Endothelial cell of umbilical vein (primary cell): ENCODE results near the gene NUDT13. TPM values are rescaled to one million over a fixed set of nuclear protein-coding genes. Genes with fewer than 3 reads are reported as not detected.

Source experiments
- BruUV-seq: library from RNA; stranded (reverse); fragments of 400-500 nt; replicated peaks from 2 replicates; lab custom pipeline; 2021; lab: Mats Ljungman, UMichigan
- CTCF ChIA-PET: fragments of 300-600, 350-600 bp; sonication (Branson Sonifier 250); formaldehyde crosslinking; loops from one replicate; lab custom pipeline; 2021; ENCODE audit warnings: antibody characterized with exemption, inconsistent platforms; lab: Charles Lee
- POLR2A ChIA-PET: fragments of 300-600, 350-600 bp; sonication (Branson Sonifier 250); formaldehyde crosslinking; loops from one replicate; lab custom pipeline; 2021; ENCODE audit warnings: antibody characterized with exemption, inconsistent platforms; lab: Charles Lee
- DNase-seq: peaks from one replicate; pipeline ENCODE4 v3.0.0-alpha.2; 2011; ENCODE audit warnings: low read depth, low spot score
- FAIRE-seq: peaks from 2 replicates; lab custom pipeline; 2011; peaks lifted over from hg19 to GRCh38; lab: Jason Lieb, UNC
- H2AFZ ChIP-seq: 2 replicates; pipeline ENCODE4 v1.6.0; 2012; ENCODE audit warnings: low read depth, low read length, control low read depth, inconsistent platforms
- H3K27ac ChIP-seq: 2 replicates; pipeline ENCODE4 v1.5.1; 2011; ENCODE audit warnings: low read depth, mild to moderate bottlenecking, control low read depth, low read length, moderate library complexity; ENCODE audit not compliant: insufficient read depth
- H3K27me3 ChIP-seq, 2 experiments: 2 replicates each; pipeline versions ENCODE4 v1.6.0 to v1.6.1; 2011; ENCODE audit warnings: low read length in 2 of 2, mixed read lengths in 1 of 2; ENCODE audit not compliant: control insufficient read depth in 2 of 2, insufficient read depth in 2 of 2
- H3K36me3 ChIP-seq, 2 experiments: 2 replicates in 1 of 2; 3 replicates in 1 of 2; pipeline ENCODE4 v1.5.1; 2011; ENCODE audit warnings: low read length in 2 of 2, mild to moderate bottlenecking in 1 of 2, moderate library complexity in 1 of 2; ENCODE audit not compliant: control insufficient read depth in 2 of 2, insufficient read depth in 2 of 2; ENCODE audit errors: extremely low read depth in 1 of 2
- H3K4me1 ChIP-seq: 3 replicates; pipeline ENCODE4 v1.5.1; 2011; ENCODE audit warnings: mild to moderate bottlenecking, low read length; ENCODE audit not compliant: control insufficient read depth, insufficient read depth; ENCODE audit errors: extremely low read depth
- H3K4me2 ChIP-seq: 2 replicates; pipeline ENCODE4 v1.6.1; 2011; ENCODE audit warnings: low read length, control low read depth, mixed read lengths; ENCODE audit not compliant: insufficient read depth
- H3K4me3 ChIP-seq, 3 experiments: fragments of 200-600 bp in 1 of 3; sonication (generic), shearing (Covaris generic) in 1 of 3; replicated peaks in 1 of 3; 2 replicates each; pipeline ENCODE4 v1.5.1; 2011 to 2016; ENCODE audit warnings: control low read depth in 3 of 3, low read length in 3 of 3, mild to moderate bottlenecking in 2 of 3, inconsistent platforms in 1 of 3, low read depth in 1 of 3, moderate library complexity in 1 of 3; ENCODE audit not compliant: insufficient read depth in 1 of 3
- H3K79me2 ChIP-seq: 2 replicates; pipeline ENCODE4 v1.6.0; 2012; ENCODE audit warnings: low read length, inconsistent platforms; ENCODE audit not compliant: control insufficient read depth, insufficient read depth
- H3K9ac ChIP-seq: replicated peaks from 2 replicates; pipeline ENCODE3; 2011; ENCODE audit warnings: low read length, control low read depth; ENCODE audit not compliant: insufficient read depth; ENCODE audit errors: extremely low read depth
- H3K9me1 ChIP-seq: replicated peaks from 3 replicates; pipeline ENCODE4 v1.6.0; 2011; ENCODE audit warnings: mild to moderate bottlenecking, low read length; ENCODE audit not compliant: control insufficient read depth, insufficient read depth; ENCODE audit errors: extremely low read depth
- H3K9me3 ChIP-seq: replicated peaks from 2 replicates; pipeline ENCODE4 v1.5.1; 2012; ENCODE audit warnings: low read length, inconsistent platforms; ENCODE audit not compliant: control insufficient read depth, insufficient read depth
- H4K20me1 ChIP-seq: replicated peaks from 2 replicates; pipeline ENCODE3; 2011; ENCODE audit warnings: mild to moderate bottlenecking, low read length; ENCODE audit not compliant: control insufficient read depth, insufficient read depth; ENCODE audit errors: extremely low read depth
- CTCF ChIP-seq, 2 donors: IDR thresholded peaks; 1 replicate in 1 of 2; 2 replicates in 1 of 2; pipeline ENCODE4 v1.5.1; 2011; ENCODE audit warnings: low read length in 2 of 2, mild to moderate bottlenecking in 2 of 2, moderate library complexity in 2 of 2, control low read depth in 1 of 2, inconsistent platforms in 1 of 2, low read depth in 1 of 2; ENCODE audit not compliant: insufficient read depth in 1 of 2; ENCODE audit errors: extremely low read depth in 1 of 2
- EZH2 ChIP-seq: IDR thresholded peaks from 2 replicates; pipeline ENCODE4 v1.6.1; 2012; ENCODE audit warnings: borderline replicate concordance, low read depth, mild to moderate bottlenecking, moderate library complexity, low read length, inconsistent platforms; ENCODE audit not compliant: severe bottlenecking
- FOS ChIP-seq: IDR thresholded peaks from 2 replicates; pipeline ENCODE4 v1.6.1; 2011; ENCODE audit warnings: mild to moderate bottlenecking, low read length, moderate library complexity, borderline replicate concordance; ENCODE audit not compliant: insufficient read depth
- GATA2 ChIP-seq: IDR thresholded peaks from 2 replicates; pipeline ENCODE4 v1.7.0; 2011; ENCODE audit warnings: low read depth, mild to moderate bottlenecking, moderate library complexity, mixed read lengths, low read length; ENCODE audit not compliant: insufficient read length, insufficient read depth
- JUN ChIP-seq: IDR thresholded peaks from 2 replicates; pipeline ENCODE4 v1.6.1; 2011; ENCODE audit warnings: borderline replicate concordance, low read depth; ENCODE audit not compliant: insufficient read length, insufficient read depth
- MAX ChIP-seq: IDR thresholded peaks from 2 replicates; pipeline ENCODE4 v1.6.1; 2011; ENCODE audit not compliant: insufficient read depth, insufficient read length
- MYC ChIP-seq: IDR thresholded peaks from one replicate; pipeline ENCODE4 v1.6.1; 2011; ENCODE audit warnings: mild to moderate bottlenecking, low read depth, low read length
- POLR2A ChIP-seq: IDR thresholded peaks from 2 replicates; pipeline ENCODE4 v1.6.1; 2012; ENCODE audit warnings: low read depth, mild to moderate bottlenecking, control low read depth, low read length
- POLR2AphosphoS5 ChIP-seq: IDR thresholded peaks from 2 replicates; pipeline ENCODE4 v1.6.1; 2012; ENCODE audit warnings: low read depth, mild to moderate bottlenecking, control low read depth, low read length, moderate library complexity; ENCODE audit not compliant: insufficient read depth
- dilution Hi-C: fragments of 300-500 bp; cut with MboI; formaldehyde crosslinking; loops from one replicate; pipeline ENCODE4 v1.15.0; 2019; ENCODE audit warnings: low sequenced_read_pairs; ENCODE audit not compliant: extremely low pct_ligation_motif_present
- intact Hi-C: fragments of 100-400 bp; cut with micrococcal nuclease; formaldehyde crosslinking; loops from one replicate; pipeline ENCODE4 v1.10.0; 2022
- polyA plus RNA-seq, 4 experiments: library from polyadenylated mRNA; depleted of rRNA in 3 of 4; stranded (reverse) in 3 of 4; unstranded in 1 of 4; fragments of >200 nt; gene quantifications; 2 replicates each; pipeline versions ENCODE4 v1.2.1 to v1.2.3, GENCODE V29; 2011 to 2012; ENCODE audit warnings: missing spikeins in 1 of 4
- total RNA-seq: library from RNA; stranded (reverse); gene quantifications from 2 replicates; pipeline ENCODE4 v1.2.3, GENCODE V29; 2021

NUDT13 gene
- total and polyA plus RNA-seq, 2 donors (not counting 3 experiments of a cell fraction or from before 2014, with no cell fraction given) = 1.6 to 2.3 TPM

GRCh38 chr10:73096041-73096448 lies 14.2 kb upstream of the NUDT13 start:
- Histone ChIP-seq H3K79me2 (peaks cover 31% of the 10 kb centered on the region), H4K20me1 (no peaks in the 10 kb centered on the region), H3K27me3 (no peaks in the 10 kb centered on the region), H2AFZ (peak overlapping the region; percentile 49), H3K4me2 (peak overlapping the region; percentile 99), H3K27ac (peak overlapping the region; percentile 73), H3K9ac (peak overlapping the region; percentile 94), H3K4me3 (peak overlapping the region; percentile 73 to 99 (median 96)), H3K4me1 (peaks cover 17% of the 10 kb centered on the region), H3K9me1 (no peaks in the 10 kb centered on the region), H3K36me3 (no peaks in the 10 kb centered on the region), H3K9me3 (no peaks in the 10 kb centered on the region)
- POLR2A ChIA-PET = interaction anchor here (0.7 to 2.2 kb wide), 14 partner anchors 10 to 1397 kb away, joined by 3 to 22 read pairs (median 4); partner anchors contain the start of genes ECD, FAM149B1 and NUDT13
- peak; percentile 70 for DNase-seq
- intact Hi-C loops (loop anchor here (1.0 to 5.0 kb wide), 5 partner anchors 23 to 73 kb away; partner anchors contain the start of genes ECD and FAM149B1), dilution Hi-C loops (no loop called here)
- TF ChIP-seq FOS = no peak
- TF ChIP-seq MYC = no peak
- no peak for TF ChIP-seq JUN
- TF ChIP-seq POLR2AphosphoS5 = no peak
- no peak for TF ChIP-seq POLR2A
- no peak for TF ChIP-seq EZH2
- no peak for TF ChIP-seq MAX
- no peak for TF ChIP-seq GATA2
- TF ChIP-seq CTCF (IDR thresholded peaks at IDR 0.05; ENCODE audit: extremely low read depth in 1 of 2, insufficient read depth in 1 of 2, low read depth in 1 of 2, low read length in 2 of 2) = no peak
- FAIRE-seq = no peak
- BruUV-seq = no TSS peak
- CTCF ChIA-PET = interaction anchor here (0.6 to 4.4 kb wide), 18 partner anchors 8 to 846 kb away, joined by 3 to 27 read pairs (median 5); partner anchors contain the start of gene NUDT13
